Activated CD8-positive, alpha-beta memory T cell treated with anti-CD3 and anti-CD28 coated beads, Interleukin-2, amount 50 U/mL, for 48 hours (primary cell): ENCODE measurements around the gene ZCCHC8.

Experiments
- DNase-seq: peaks from one replicate; pipeline ENCODE4 v3.0.0-alpha.2; 2020

Gene ZCCHC8

GRCh38 chr12:122421821-122422729 lies 78.7 kb downstream of the ZCCHC8 start, which contains the start of gene CLIP1:
Gene CLIP1 (minus strand): TSS chr12:122422669. CDS start chr12:122380452, 42,217 bp downstream.
- DNase-seq: peak; percentile 81
